ENCODE results near the gene SMPD1.
A peak's percentile ranks its signal among the peaks of the same experiment; 100 is the strongest.

- TF ChIP-seq E2F1 (CRISPR knock-in tag; IDR thresholded peaks at IDR 0.05) (no peak), CHCHD3 (CRISPR knock-in tag; IDR thresholded peaks at IDR 0.05) (no peak), ZNF232 (CRISPR knock-in tag; IDR thresholded peaks at IDR 0.05) (no peak), CEBPB (tag; IDR thresholded peaks at IDR 0.05) (peak; percentile 63), ZNF280B (CRISPR knock-in tag; IDR thresholded peaks at IDR 0.05) (no peak), NR2F6 (CRISPR knock-in tag; IDR thresholded peaks at IDR 0.05) (no peak), CTCF (IDR thresholded peaks at IDR 0.05 in 2 of 3, conservative IDR thresholded peaks at IDR 0.05 in 1 of 3; ENCODE audit: insufficient read depth in 2 of 3, low read depth in 1 of 3, low read length in 3 of 3) (no peak), EP300 (IDR thresholded peaks at IDR 0.05; ENCODE audit: low read length) (no peak)
Observed at GRCh38 chr11:6387811-6388599, 2.3 kb upstream of the SMPD1 start.

Measured in K562 (cell line).